HG03108 (cell line): ENCODE measurements around the gene KCND1.

Source experiments
- ATAC-seq: cut with Tn5 transposase; IDR thresholded peaks from one replicate; pipeline ENCODE4 v1.9.1; 2021; ENCODE audit warnings: moderate library complexity; ENCODE audit not compliant: unreplicated experiment

KCND1 gene

GRCh38 chrX:48975041-48975440 lies 3.4 kb upstream of the KCND1 start:
- ATAC-seq = no peak

GRCh38 chrX:48974574-48974973 lies 2.9 kb upstream of the KCND1 start:
- no peak for ATAC-seq

GRCh38 chrX:48974033-48974432 lies 2.4 kb upstream of the KCND1 start:
- no peak for ATAC-seq

- ATAC-seq = no peak
Observed at GRCh38 chrX:48972220-48973164, 848 bp upstream of the KCND1 start.

GRCh38 chrX:48969471-48969870 lies 2.2 kb downstream of the KCND1 start:
- no peak for ATAC-seq

GRCh38 chrX:48968377-48968776 lies 3.3 kb downstream of the KCND1 start:
- no peak for ATAC-seq

GRCh38 chrX:48966796-48967579 lies 4.7 kb downstream of the KCND1 start:
- ATAC-seq = no peak

GRCh38 chrX:48965959-48966358 lies 5.7 kb downstream of the KCND1 start:
- ATAC-seq = no peak

GRCh38 chrX:48961585-48962091 lies 10.0 kb downstream of the KCND1 start:
- ATAC-seq = no peak

GRCh38 chrX:48960291-48960690 lies 11.4 kb downstream of the KCND1 start:
- ATAC-seq = no peak

GRCh38 chrX:48958635-48959094 lies 13.0 kb downstream of the KCND1 start:
- ATAC-seq = no peak

- ATAC-seq = peak; percentile 82
Observed at GRCh38 chrX:48957827-48958634, 13.6 kb downstream of the KCND1 start.

- peak; percentile 23 for ATAC-seq
Observed at GRCh38 chrX:48957477-48957826, 14.2 kb downstream of the KCND1 start, which contains the start of gene OTUD5. OTUD5 (minus strand) TSS chrX:48957607; CDS start chrX:48957570, 37 bp downstream.

- ATAC-seq = no peak
Observed at GRCh38 chrX:48956728-48957414, 14.8 kb downstream of the KCND1 start.

GRCh38 chrX:48948589-48948988 lies 23.1 kb downstream of the KCND1 start:
- ATAC-seq = no peak

- no peak for ATAC-seq
Observed at GRCh38 chrX:48945517-48946348, 25.9 kb downstream of the KCND1 start.

- ATAC-seq = no peak
Observed at GRCh38 chrX:48942895-48943294, 28.7 kb downstream of the KCND1 start.

GRCh38 chrX:48940404-48940955 lies 31.2 kb downstream of the KCND1 start:
- no peak for ATAC-seq
